HG02970 (cell line): Measurements from ENCODE around the gene CSF1R.

Experiments
- ATAC-seq: cut with Tn5 transposase; IDR thresholded peaks from one replicate; pipeline ENCODE4 v1.9.1; 2021; ENCODE audit warnings: mild to moderate bottlenecking, moderate library complexity, moderate number of reproducible peaks; ENCODE audit not compliant: unreplicated experiment, low FRiP score

CSF1R gene

GRCh38 chr5:150121448-150122157 lies 35.2 kb upstream of the CSF1R start:
- ATAC-seq, result no peak

- ATAC-seq, result no peak
Measured at GRCh38 chr5:150120617-150121447, 34.5 kb upstream of the CSF1R start.

GRCh38 chr5:150120062-150120441 lies 33.7 kb upstream of the CSF1R start:
- ATAC-seq, result no peak

- no peak for ATAC-seq
Measured at GRCh38 chr5:150119421-150120061, 33.2 kb upstream of the CSF1R start.

GRCh38 chr5:150118561-150119229 lies 32.3 kb upstream of the CSF1R start:
- ATAC-seq, result no peak

- ATAC-seq, result no peak
Measured at GRCh38 chr5:150117945-150118560, 31.7 kb upstream of the CSF1R start.

- no peak for ATAC-seq
Measured at GRCh38 chr5:150116667-150117400, 30.5 kb upstream of the CSF1R start.

- ATAC-seq, result no peak
Measured at GRCh38 chr5:150114773-150115408, 28.5 kb upstream of the CSF1R start.

- ATAC-seq, result no peak
Measured at GRCh38 chr5:150114102-150114641, 27.8 kb upstream of the CSF1R start.

GRCh38 chr5:150113047-150113744 lies 26.8 kb upstream of the CSF1R start:
- no peak for ATAC-seq

- ATAC-seq, result no peak
Measured at GRCh38 chr5:150112201-150113046, 26.1 kb upstream of the CSF1R start.

GRCh38 chr5:150111122-150111521 lies 24.8 kb upstream of the CSF1R start:
- no peak for ATAC-seq

- no peak for ATAC-seq
Measured at GRCh38 chr5:150109921-150110320, 23.6 kb upstream of the CSF1R start.

GRCh38 chr5:150108711-150109514 lies 22.6 kb upstream of the CSF1R start:
- ATAC-seq, result no peak

- ATAC-seq, result no peak
Measured at GRCh38 chr5:150107909-150108447, 21.6 kb upstream of the CSF1R start.

- ATAC-seq, result no peak
Measured at GRCh38 chr5:150106674-150107426, 20.5 kb upstream of the CSF1R start.
